CD4-positive, alpha-beta T cell (primary cell): ENCODE results near the gene KDM2A. TPM values are rescaled to one million over a fixed set of nuclear protein-coding genes. Genes with fewer than 3 reads are reported as not detected.

Experiments used
- ATAC-seq: fragments of 200-7000 bp; cut with Tn5 transposase; one replicate; pipeline ENCODE4 v1.10.0; 2022; ENCODE audit warnings: mild to moderate bottlenecking; ENCODE audit not compliant: poor library complexity
- CTCF ChIA-PET: fragments of 350-600 bp; sonication (Branson Sonifier 250); formaldehyde crosslinking; loops from one replicate; lab custom pipeline; 2021; ENCODE audit warnings: antibody characterized with exemption, inconsistent platforms; lab: Charles Lee
- POLR2A ChIA-PET: fragments of 350-600 bp; sonication (Branson Sonifier 250); formaldehyde crosslinking; loops from one replicate; lab custom pipeline; 2021; ENCODE audit warnings: antibody characterized with exemption, inconsistent platforms; lab: Charles Lee
- DNase-seq, 14 experiments: peaks; one replicate each; pipeline ENCODE4 v3.0.0-alpha.2; 2013 to 2020; ENCODE audit warnings: mixed read lengths in 2 of 14
- H3K27ac ChIP-seq, 2 donors: one replicate each; pipeline versions ENCODE4 v1.5.1 to v1.7.0; 2013; ENCODE audit warnings: low read length in 2 of 2, low read depth in 1 of 2, mild to moderate bottlenecking in 1 of 2
- H3K27me3 ChIP-seq, 2 experiments: 1 replicate in 1 of 2; 2 replicates in 1 of 2; pipeline versions ENCODE4 v1.6.1 to v1.7.0; 2013; ENCODE audit warnings: low read length in 2 of 2, control low read depth in 1 of 2, mild to moderate bottlenecking in 1 of 2, moderate library complexity in 1 of 2; ENCODE audit not compliant: insufficient read depth in 2 of 2, control insufficient read depth in 1 of 2
- H3K36me3 ChIP-seq: one replicate; pipeline ENCODE4 v1.6.1; 2013; ENCODE audit warnings: low read length, control low read depth; ENCODE audit not compliant: insufficient read depth
- H3K4me1 ChIP-seq: one replicate; pipeline ENCODE4 v1.6.1; 2013; ENCODE audit warnings: low read length, control low read depth; ENCODE audit not compliant: insufficient read depth
- H3K4me3 ChIP-seq: one replicate; pipeline ENCODE4 v1.5.1; 2013; ENCODE audit warnings: mild to moderate bottlenecking, low read length, moderate library complexity
- H3K9me3 ChIP-seq, 2 experiments: 1 replicate in 1 of 2; 2 replicates in 1 of 2; pipeline versions ENCODE4 v1.6.1 to v1.7.0; 2013; ENCODE audit warnings: low read length in 2 of 2, mild to moderate bottlenecking in 2 of 2, control low read depth in 1 of 2, moderate library complexity in 1 of 2; ENCODE audit not compliant: control insufficient read depth in 1 of 2, insufficient read depth in 1 of 2
- H3K27ac Mint-ChIP-seq: one replicate; pipeline ENCODE4 v1.8.0; 2020; ENCODE audit warnings: mixed read lengths
- H3K27me3 Mint-ChIP-seq: one replicate; pipeline ENCODE4 v1.8.0; 2021; ENCODE audit warnings: mixed read lengths
- H3K36me3 Mint-ChIP-seq: one replicate; pipeline ENCODE4 v1.8.0; 2021; ENCODE audit warnings: low read depth, mixed read lengths
- H3K4me1 Mint-ChIP-seq: one replicate; pipeline ENCODE4 v1.8.0; 2021; ENCODE audit warnings: low read depth, mixed read lengths
- H3K4me3 Mint-ChIP-seq: one replicate; pipeline ENCODE4 v1.8.0; 2020; ENCODE audit warnings: mild to moderate bottlenecking, mixed read lengths
- H3K9me3 Mint-ChIP-seq: one replicate; pipeline ENCODE4 v1.8.0; 2020; ENCODE audit warnings: mixed read lengths
- intact Hi-C, 2 experiments: fragments of 100-400 bp; cut with DNase I in 1 of 2; cut with micrococcal nuclease in 1 of 2; formaldehyde crosslinking; loops; one replicate each; pipeline versions ENCODE4 v1.15.1 to v1.9.0; 2023 to 2025; cut with DNase I, micrococcal nuclease
- total RNA-seq, 174 experiments: library from RNA in 2 of 174; stranded (reverse) in 2 of 174; gene quantifications; one replicate each; pipeline ENCODE4 v1.2.3 and lab custom pipeline; 2021 to 2026
- TF ChIP-seq, protein P1 (sequence below): fragments of 200-600 bp; IDR thresholded peaks from one replicate; pipeline ENCODE4 v1.8.0; 2022; ENCODE audit warnings: antibody characterized with exemption, mild to moderate bottlenecking

The KDM2A gene
- total RNA-seq, 2 experiments from 2014 or later = 410 to 412 TPM

DNA sequence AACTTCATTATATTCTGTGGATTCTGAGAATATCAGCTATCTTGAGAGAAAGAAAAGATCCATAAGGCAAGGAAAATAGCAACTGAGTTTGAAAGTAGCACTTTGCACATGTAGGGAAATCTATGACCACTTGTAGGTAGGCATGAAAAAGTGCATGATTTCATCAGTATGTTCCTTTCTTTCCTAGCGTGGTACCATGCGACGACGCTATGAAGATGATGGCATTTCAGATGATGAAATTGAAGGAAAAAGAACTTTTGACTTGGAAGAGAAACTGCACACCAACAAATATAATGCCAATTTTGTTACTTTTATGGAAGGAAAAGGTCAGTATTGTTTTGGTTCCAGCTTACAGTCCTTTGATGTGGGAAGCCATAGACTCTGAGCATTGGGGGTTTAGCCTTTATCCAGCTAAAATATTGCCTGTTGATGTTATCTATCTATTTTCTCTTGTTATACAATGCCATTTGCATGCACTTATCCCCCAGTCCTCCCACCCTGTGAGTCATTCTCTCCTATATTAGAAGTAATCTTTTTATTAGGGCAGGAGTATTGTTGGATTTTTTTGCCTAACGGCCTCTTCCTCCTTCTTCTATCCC lies 60.9 kb downstream of the KDM2A start:
- intact Hi-C loops = no loop called here
- peaks cover 25% of the 10 kb centered on the region for H3K4me1 Mint-ChIP-seq
- no peaks in the 10 kb centered on the region for H3K4me1 ChIP-seq
- H3K9me3 ChIP-seq = no peaks in the 10 kb centered on the region
- no peak for ATAC-seq
- peaks cover 81% of the 10 kb centered on the region for H3K36me3 Mint-ChIP-seq
- no peak overlapping the region for H3K27ac ChIP-seq
- H3K27me3 ChIP-seq = no peaks in the 10 kb centered on the region
- peak overlapping the region; percentile 30 for H3K27ac Mint-ChIP-seq
- no peaks in the 10 kb centered on the region for H3K9me3 Mint-ChIP-seq
- ChIA-PET POLR2A (no interaction called here), CTCF (no interaction called here)
- TF ChIP-seq, protein P1, sequence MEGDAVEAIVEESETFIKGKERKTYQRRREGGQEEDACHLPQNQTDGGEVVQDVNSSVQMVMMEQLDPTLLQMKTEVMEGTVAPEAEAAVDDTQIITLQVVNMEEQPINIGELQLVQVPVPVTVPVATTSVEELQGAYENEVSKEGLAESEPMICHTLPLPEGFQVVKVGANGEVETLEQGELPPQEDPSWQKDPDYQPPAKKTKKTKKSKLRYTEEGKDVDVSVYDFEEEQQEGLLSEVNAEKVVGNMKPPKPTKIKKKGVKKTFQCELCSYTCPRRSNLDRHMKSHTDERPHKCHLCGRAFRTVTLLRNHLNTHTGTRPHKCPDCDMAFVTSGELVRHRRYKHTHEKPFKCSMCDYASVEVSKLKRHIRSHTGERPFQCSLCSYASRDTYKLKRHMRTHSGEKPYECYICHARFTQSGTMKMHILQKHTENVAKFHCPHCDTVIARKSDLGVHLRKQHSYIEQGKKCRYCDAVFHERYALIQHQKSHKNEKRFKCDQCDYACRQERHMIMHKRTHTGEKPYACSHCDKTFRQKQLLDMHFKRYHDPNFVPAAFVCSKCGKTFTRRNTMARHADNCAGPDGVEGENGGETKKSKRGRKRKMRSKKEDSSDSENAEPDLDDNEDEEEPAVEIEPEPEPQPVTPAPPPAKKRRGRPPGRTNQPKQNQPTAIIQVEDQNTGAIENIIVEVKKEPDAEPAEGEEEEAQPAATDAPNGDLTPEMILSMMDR = no peak
- H3K36me3 ChIP-seq = peaks cover 53% of the 10 kb centered on the region
- H3K27me3 Mint-ChIP-seq = no peaks in the 10 kb centered on the region
- DNase-seq = no peak
- no peak overlapping the region for H3K4me3 ChIP-seq
- H3K4me3 Mint-ChIP-seq = no peak overlapping the region

DNA sequence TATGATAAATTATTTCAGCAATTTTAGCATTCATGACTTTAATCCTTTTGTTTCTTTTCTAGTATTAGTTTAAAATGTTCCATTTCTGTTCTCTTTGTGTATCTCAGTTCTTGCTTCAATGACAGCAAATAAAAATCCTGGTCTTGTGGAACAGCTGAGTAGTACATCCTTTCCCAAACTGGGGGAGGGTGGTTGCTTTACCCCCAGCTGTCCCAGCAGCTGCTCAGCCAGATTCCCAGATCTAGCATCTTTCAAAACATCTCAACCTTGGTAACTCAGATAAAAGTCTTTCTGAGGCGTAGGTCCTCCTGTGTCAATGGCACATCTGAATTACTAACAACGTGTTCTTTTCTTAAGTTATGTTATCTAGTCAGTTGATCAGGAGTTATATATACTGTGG lies 75.0 kb downstream of the KDM2A start:
- CTCF ChIA-PET = no interaction called here
- peaks cover 12% of the 10 kb centered on the region for H3K36me3 ChIP-seq
- H3K9me3 Mint-ChIP-seq = no peaks in the 10 kb centered on the region
- H3K4me1 ChIP-seq = peaks cover 5% of the 10 kb centered on the region
- intact Hi-C loops = no loop called here
- H3K4me3 ChIP-seq = no peak overlapping the region
- peaks cover 44% of the 10 kb centered on the region for H3K36me3 Mint-ChIP-seq
- DNase-seq (no peak), ATAC-seq (no peak)
- H3K4me1 Mint-ChIP-seq = peaks cover 3% of the 10 kb centered on the region
- no peak overlapping the region for H3K4me3 Mint-ChIP-seq
- TF ChIP-seq, protein P1 = no peak
- H3K27me3 Mint-ChIP-seq = no peaks in the 10 kb centered on the region
- H3K9me3 ChIP-seq = no peaks in the 10 kb centered on the region
- H3K27me3 ChIP-seq = no peaks in the 10 kb centered on the region
- no peak overlapping the region for H3K27ac Mint-ChIP-seq
- POLR2A ChIA-PET = no interaction called here
- H3K27ac ChIP-seq = no peak overlapping the region

DNA sequence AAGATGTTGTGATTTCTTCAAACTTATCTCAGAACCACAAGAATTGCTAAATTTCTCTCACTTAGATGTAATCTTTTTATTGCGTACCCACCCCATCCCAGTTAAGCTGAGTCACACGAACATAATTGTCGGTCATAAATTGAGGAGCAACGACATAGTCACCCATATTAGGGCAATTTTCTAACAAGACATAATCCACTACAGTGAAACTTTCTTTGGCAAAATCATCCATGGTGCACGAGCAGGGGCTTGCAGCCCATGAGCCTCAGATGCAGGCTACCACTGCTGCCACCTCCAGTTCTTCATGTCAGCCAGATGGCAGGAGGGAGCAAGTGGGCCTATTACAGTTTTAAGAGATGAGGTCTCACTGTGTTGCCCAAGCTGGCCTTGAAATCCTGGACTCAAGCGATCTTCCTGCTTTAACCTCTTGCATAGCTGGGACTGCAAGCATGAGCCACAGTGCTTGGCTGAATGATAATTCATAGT lies 77.0 kb downstream of the KDM2A start:
- ChIA-PET CTCF (interaction anchor here (0.6 to 1.4 kb wide), 3 partner anchors 155 to 339 kb away, joined by 4 read pairs; no protein-coding TSS in a partner anchor), POLR2A (interaction anchor here (1.0 kb wide), 2 partner anchors 44 to 45 kb away, joined by 3 to 6 read pairs; no protein-coding TSS in a partner anchor)
- intact Hi-C loops = no loop called here
- no peaks in the 10 kb centered on the region for H3K27me3 ChIP-seq
- TF ChIP-seq, protein P1 = no peak
- no peaks in the 10 kb centered on the region for H3K4me1 ChIP-seq
- no peak for DNase-seq
- Mint-ChIP-seq H3K27ac (peak overlapping the region; percentile 44), H3K36me3 (peaks cover 55% of the 10 kb centered on the region), H3K4me1 (no peaks in the 10 kb centered on the region), H3K9me3 (no peaks in the 10 kb centered on the region), H3K27me3 (no peaks in the 10 kb centered on the region), H3K4me3 (no peak overlapping the region)
- no peak for ATAC-seq
- H3K36me3 ChIP-seq = peaks cover 15% of the 10 kb centered on the region
- no peak overlapping the region for H3K4me3 ChIP-seq
- no peaks in the 10 kb centered on the region for H3K9me3 ChIP-seq
- no peak overlapping the region for H3K27ac ChIP-seq
